Astrocyte of the hippocampus (primary cell): Measurements from ENCODE around the gene SNCB.

ENCODE experiments used
- DNase-seq: peaks from one replicate; pipeline ENCODE4 v3.0.0; 2011; ENCODE audit warnings: low read depth, low spot score

Gene SNCB

GRCh38 chr5:176625512-176625911 is 4.8 kb downstream of the SNCB start:
- no peak for DNase-seq

DNA sequence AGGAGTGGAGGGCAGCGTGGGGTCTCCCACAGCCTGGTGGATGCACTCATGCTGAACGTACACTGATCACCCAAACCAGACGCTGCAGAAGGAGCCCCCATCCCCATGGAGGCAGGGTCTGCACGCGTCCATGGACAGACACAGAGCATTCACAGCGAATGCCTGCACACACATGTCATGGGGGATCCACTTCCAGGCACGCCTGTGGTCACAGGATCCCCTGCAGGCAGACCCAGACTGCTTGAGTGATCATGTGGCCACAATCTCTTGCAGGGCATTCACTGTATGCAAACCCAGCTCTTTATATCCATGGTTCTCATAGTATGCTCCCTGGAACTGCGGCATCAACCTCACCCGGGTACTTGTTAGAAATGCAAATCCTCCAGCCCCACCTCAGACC is 5.4 kb downstream of the SNCB start:
- no peak for DNase-seq

GRCh38 chr5:176624142-176624541 is 6.2 kb downstream of the SNCB start:
- no peak for DNase-seq

DNA sequence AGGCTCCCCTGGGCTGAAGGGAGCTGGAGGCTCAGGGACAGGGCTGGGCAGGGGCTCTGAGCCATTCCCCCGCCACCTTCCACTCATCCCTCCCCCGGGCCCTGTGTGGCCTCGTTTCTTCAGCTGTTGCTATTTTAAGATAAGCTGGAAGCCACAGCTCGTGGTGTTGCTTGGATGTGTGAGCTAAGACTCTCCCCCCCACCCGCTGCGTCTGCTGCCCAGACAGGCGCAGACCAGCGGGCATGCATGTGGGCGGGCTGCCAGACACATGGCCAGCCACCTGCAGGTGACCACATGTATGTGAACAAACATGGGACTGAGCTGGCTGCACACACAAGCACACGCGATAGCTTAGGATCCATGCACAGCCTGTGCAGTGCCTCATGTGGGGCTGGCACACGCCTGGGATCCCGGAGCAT is 8.7 kb downstream of the SNCB start:
- peak; percentile 67 for DNase-seq

GRCh38 chr5:176620333-176620981 is 9.9 kb downstream of the SNCB start:
- no peak for DNase-seq

GRCh38 chr5:176619569-176620332 is 10.6 kb downstream of the SNCB start:
- DNase-seq, result no peak

- peak; percentile 92 for DNase-seq
Measured at GRCh38 chr5:176619203-176619568, 11.1 kb downstream of the SNCB start.

DNA sequence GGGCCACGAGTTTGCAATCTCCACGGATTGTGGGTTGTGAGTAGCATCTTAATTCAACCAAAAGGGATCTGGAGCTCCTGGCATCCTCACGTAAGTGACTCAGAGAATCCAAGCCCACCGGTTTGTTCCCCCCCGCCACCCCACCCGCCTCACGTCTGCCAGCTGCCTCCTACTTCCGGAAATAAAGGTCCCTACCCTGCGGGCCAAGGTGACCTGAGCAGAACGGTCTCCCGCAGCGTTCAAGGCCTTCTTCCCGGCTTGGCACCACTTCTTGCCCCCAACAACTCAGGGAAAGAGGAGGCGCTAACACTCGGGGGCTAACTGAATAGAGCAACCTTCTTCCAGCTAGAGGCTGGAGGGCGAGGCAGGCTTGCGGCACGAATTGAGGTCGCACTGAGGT is 11.6 kb downstream of the SNCB start:
- DNase-seq, result no peak

DNA sequence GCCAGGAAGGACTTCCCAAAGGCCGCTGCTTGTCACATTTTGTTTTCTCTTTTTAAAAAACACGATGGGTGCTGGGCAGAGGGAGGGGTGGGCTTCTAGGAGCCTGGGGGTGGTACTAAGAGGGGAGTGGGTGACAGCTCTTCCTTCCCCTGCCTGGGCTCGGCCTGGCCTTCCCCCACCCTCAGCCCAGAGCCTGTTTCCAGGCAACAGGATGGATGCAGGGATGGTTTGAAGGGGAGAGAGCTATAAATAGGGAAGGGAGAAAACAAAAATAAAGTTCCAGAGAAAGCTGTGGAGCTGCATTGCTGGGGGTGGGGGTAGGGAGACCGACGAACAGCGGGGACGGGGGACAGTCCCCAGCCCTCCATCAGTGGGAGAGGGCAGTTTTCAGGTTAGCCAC is 13.8 kb downstream of the SNCB start:
- no peak for DNase-seq

GRCh38 chr5:176614805-176615478 is 15.4 kb downstream of the SNCB start:
- peak; percentile 77 for DNase-seq

- DNase-seq, result no peak
Measured at GRCh38 chr5:176612855-176613254, 17.5 kb downstream of the SNCB start.

- no peak for DNase-seq
Measured at GRCh38 chr5:176612008-176612407, 18.3 kb downstream of the SNCB start.

- peak; percentile 93 for DNase-seq
Measured at GRCh38 chr5:176611435-176611834, 18.9 kb downstream of the SNCB start.

GRCh38 chr5:176610435-176610773 is 19.9 kb downstream of the SNCB start:
- DNase-seq, result no peak

GRCh38 chr5:176609724-176610434 is 20.5 kb downstream of the SNCB start, which contains the start of gene GPRIN1:
Gene GPRIN1, minus strand, starts transcription at chr5:176610156. Its CDS starts 10,322 bp downstream, at chr5:176599834.
- DNase-seq, result peak; percentile 91

GRCh38 chr5:176608937-176609723 is 21.2 kb downstream of the SNCB start:
- DNase-seq, result no peak

DNA sequence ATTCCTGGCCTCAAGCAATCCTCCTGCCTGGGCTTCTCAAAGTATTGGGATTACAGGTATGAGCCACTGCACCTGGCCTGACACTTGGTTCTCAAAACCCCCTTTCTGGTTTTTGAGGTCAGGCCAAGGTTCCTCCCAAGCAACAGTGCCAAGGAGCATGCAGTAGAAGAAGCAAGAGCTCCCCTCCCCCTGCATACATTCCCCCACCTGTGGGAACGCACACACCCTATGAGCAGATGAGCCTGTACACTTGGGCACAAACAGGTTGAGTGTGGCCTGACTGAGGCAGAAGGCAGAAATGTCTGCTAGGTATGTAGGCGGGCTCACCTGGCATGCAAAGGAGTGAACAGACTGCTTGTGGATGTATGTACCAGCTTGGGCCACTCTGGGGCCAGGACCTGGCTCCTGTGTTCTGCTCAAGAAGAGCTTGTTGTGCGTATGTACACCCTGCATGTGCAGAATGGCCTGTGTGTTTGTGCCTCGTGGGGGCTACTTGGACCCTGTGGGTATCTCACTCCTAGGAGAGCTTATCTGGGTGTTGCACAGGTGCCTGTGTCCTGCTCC is 22.1 kb downstream of the SNCB start:
- no peak for DNase-seq

GRCh38 chr5:176606875-176607274 is 23.5 kb downstream of the SNCB start:
- DNase-seq, result no peak

DNA sequence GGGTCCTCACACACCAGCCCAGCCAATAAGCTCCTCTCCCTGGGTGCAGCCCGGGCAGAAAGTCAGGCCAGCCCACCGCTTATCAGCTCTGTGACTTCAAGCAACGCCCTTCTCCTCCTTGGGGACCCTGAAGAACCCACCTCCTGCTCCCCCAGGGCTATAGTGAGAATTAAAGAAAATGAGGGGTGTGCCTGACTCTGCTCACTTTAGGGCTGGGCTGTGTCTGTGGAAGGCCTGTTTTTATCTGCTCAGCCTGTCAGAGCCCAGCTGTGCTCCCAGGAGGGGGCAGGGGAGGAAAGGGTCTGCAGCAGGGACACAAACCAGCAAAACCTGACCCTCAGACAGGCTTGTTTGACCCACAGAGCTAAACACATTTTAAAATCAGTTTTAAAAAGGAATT is 24.3 kb downstream of the SNCB start:
- no peak for DNase-seq

GRCh38 chr5:176603091-176603490 is 27.2 kb downstream of the SNCB start:
- DNase-seq, result no peak

GRCh38 chr5:176601901-176602482 is 28.3 kb downstream of the SNCB start:
- DNase-seq, result no peak
